T-helper 2 cell (primary cell): ENCODE results near the gene NR1I2.
A peak's percentile ranks its signal among the peaks of the same experiment; 100 is the strongest.

ENCODE experiments used
- DNase-seq, 5 experiments: peaks; one replicate each; pipeline versions ENCODE4 v3.0.0 to v3.0.0-alpha.2; 2012 to 2022

Gene NR1I2

DNA sequence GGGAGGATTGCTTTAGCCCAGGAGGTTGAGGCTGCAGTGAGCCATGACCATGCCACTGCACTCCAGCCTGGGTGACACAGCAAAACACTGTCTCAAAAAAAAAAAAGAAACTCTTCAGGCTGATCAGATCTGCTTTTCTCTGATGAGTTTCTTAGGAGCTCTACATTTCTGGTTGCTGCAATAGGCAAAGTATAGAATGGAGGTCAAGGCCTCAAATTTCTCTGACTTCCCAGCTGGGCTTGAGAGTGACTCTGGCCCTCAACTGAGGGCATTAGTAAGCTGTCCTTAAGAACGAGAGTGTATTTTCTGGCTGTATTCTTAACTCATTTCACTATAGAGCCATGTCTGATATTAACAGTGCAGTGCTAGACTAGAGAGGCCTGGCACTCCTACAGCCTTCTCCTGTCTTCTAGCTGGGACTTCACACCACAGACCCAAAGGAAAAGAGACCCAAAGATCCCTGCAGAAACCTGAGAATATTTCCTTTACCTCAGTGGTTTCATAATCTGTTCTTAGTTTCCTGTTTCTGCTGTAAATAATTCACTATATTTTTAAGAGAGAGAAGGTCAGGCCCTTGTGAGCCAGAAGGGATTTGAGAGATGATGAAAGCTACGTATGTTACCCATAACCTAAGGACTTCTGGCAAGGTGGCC lies 2.0 kb upstream of the NR1I2 start:
- DNase-seq: no peak

DNA sequence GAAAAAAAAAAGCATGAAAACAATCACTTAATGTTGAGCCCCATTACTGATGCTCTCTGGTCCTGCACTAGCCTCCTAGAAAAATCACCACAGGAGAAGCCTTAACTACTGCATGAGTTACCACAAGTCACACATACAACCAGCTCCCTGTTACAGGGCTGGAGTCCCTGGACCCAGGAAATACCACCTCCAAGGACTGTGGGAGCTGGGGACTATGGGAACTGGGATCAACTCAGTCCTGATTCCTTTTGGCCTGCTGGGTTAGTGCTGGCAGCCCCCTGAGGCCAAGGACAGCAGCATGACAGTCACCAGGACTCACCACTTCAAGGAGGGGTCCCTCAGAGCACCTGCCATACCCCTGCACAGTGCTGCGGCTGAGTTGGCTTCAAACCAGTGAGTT lies 559 bp downstream of the NR1I2 start:
- DNase-seq: no peak

DNA sequence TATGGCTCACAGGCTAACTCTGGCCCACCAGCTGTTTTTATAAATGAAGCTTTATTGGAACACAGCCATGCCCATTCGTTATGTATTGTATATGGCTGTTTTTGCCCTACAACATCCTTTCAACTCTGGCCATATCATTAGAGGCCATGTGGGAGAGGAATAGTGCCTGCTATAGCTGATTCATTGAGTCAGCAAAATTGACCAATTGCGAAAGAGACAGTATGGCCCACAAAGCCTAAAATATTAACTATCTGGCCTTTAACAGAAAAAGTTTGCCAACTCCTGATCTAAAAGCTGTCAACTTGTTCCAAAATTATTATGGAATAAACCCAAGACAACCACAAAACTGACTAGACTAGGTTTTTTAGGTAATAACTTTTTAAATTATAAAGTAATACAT lies 1.4 kb downstream of the NR1I2 start:
- no peak for DNase-seq

DNA sequence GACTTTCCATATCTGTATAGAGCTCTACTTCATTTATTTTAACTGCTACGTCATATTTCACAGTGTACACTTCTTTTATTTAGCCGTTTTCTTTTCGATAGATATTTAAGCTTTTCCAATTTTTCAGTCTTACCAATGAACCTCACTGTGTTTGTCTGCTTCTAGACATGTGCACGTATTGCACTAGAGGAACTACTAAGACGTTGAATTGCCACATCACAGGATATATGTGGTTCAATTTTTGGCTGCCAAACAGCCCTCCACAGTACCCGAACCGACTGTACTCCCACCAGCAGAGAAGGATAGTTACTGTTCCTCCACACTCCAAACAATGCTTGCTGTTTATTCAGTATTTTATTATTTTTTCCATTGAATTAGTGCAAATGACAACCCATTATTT lies 2.0 kb downstream of the NR1I2 start:
- no peak for DNase-seq

DNA sequence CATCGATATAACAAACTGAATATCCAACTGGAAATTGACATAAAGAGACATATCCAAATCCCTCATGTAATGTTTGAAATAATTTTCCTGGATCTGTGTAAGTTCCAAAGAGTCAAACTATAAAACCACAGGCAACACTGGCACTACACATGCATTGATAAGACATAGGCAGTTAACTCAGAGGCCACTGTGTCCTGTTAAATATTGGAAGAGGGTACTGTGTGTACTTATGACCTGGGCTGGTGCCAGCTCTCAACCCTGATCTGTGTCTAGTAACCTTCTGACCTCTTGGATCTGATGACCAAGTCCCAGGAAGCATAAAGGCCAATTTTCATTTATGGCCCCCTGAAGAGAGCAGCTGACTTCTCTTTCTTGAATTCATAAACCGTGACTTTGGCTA lies 4.5 kb downstream of the NR1I2 start:
- no peak for DNase-seq

DNA sequence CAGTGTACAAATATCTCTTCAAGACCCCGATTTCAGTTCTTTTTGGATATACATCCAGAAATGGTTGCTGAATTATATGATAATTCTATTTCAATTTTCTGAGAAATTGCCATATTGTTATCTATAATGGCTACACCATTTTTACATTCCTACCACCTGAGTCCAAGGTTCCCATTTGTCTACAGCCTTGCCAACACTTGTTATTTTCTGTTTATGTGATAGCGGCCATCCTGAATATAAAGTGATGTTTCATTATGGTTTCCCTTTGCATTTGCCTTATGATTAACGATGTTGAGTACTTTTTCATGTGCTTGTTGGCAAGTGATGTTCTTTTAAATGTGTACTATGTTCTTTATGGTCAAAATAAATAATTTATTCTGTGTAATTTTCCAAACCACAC lies 8.5 kb downstream of the NR1I2 start:
- DNase-seq: no peak

DNA sequence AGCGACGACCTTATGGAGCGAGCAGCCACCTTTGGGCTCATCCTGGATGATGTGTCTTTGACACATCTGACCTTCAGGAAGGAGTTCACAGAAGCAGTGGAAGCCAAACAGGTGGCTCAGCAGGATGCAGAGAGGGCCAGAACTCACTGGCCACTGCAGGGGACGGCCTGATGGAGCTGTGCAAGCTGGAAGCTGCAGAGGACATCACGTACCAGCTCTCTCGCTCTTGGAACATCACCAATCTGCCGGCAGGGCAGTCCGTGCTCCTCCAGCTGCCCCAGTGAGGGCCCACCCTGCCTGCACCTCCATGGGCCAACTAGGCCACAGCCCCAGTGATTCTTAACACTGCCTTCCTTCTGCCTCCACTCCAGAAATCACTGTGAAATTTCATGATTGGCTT lies 10.4 kb downstream of the NR1I2 start:
- DNase-seq: no peak

DNA sequence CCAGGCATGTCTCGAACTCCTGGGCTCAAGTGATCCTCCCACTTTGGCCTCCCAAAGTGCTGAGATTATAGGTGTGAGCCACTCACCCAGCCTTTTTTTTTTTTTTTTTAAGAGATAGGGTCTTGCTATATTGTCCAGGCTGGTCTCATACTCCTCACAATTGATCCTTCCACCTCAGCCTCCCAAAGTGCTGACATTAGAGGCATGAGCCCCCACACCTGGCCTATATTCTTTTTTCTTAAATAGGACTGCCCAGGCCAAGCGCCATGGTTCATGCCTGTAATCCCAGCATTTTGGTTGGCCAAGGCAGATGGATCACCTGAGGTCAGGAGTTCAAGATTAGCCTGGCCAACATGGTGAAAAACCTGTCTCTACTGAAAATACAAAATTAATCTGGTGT lies 12.5 kb downstream of the NR1I2 start:
- DNase-seq: no peak

DNA sequence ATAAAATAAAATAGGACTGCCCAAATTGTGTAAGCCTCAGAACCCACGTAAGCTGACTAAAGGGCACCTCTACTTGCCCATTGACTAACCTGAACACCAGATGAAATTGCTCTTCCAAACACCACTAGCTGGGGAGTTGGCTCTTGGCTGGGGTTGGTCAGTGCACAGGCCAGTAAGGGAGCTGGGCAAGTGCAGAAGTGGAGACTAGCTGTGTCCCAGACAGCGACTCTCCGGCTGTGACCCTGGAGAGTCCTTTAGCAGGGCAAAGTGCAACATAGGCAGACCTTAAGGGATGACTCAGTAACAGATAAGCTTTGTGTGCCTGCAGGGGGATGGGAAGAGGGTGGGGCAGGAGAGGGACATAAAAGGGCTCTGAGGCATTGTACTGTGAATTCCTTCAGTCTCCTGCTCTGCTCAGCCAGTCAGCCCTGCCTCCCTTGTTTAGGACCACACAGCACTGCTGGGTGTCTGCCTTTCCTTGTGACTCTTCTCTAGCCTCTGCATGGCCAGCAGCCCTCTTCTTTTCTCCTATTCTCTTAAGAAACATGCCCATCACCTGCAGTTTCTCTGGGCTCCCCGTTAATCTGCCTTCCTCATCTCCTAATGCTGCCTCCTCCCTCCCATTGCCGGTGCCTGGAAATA lies 13.2 kb downstream of the NR1I2 start:
- DNase-seq: no peak

DNA sequence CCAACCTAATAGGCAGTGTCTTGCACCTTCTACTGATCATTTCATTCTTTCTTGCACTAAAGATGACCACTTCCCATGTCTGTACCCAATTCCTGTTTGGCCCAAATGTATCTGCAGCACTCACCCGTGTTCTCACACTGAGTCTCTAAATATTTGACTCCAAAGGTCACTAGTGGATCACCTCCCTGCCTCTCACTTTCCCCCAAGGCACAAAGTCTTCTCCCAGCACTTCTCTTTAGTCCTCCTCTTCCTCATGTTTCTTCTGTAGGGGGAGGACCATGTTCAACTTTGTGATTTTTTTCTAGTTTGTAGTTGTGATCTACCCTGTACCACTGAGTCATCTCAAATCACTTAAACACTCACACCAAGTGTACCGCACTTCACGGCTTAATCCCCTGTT lies 13.9 kb downstream of the NR1I2 start:
- no peak for DNase-seq

DNA sequence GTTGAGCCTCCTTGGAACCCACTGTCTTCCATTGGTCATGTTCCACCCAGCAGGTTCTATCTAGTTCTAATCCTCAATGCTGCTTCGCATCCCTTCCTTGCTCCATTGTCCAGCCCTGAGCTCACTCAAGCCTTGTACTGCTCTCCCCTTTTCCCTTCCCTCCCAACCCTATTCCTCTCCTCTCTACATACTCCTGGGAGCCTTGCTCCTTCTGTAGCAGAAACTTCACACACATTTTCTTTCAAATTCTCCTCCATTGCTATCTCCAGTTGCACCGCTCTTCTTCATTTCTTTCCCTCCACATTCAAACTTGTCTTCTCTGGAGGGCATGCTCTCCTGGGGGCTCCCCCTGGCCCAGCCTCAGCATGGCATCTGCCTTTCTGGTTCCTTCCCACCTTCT lies 14.5 kb downstream of the NR1I2 start:
- no peak for DNase-seq

DNA sequence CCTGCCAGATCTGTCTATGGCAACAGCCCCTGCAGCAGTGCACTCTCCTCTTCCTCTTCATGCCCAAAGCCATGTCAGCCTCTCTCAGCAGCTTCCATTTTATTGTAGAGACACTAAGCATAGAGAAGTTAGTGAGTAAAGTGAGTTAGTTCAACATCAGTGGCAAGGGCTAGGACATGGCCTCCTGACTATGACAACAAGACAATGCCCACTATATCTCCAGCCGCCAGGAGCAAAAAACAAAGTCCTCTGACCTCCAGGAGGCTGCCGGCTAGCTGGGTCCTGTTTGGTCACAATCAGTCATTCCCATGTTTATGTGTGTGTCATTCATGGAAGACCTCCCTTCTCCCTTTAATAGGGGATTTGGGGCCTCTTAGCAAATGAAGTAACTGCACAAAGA lies 14.9 kb downstream of the NR1I2 start:
- DNase-seq: no peak

DNA sequence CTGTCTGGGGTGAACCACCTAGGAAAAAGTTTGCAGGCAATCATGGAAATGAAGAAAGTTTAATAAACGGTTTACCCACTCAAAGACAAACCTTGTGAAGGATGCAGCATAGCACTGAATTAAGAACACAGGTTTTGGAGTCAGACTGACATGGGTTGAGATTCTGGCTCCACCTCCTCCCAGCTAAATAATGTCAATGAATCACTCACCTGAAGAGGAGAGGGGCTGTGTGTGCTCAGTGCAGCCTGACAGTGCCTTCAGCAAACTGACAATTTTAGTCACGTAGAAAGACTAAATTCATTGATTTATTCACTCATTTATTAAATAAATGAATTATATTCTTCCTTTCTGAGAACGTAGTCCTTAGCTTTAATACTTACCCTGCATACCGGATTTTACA lies 18.9 kb downstream of the NR1I2 start:
- no peak for DNase-seq

DNA sequence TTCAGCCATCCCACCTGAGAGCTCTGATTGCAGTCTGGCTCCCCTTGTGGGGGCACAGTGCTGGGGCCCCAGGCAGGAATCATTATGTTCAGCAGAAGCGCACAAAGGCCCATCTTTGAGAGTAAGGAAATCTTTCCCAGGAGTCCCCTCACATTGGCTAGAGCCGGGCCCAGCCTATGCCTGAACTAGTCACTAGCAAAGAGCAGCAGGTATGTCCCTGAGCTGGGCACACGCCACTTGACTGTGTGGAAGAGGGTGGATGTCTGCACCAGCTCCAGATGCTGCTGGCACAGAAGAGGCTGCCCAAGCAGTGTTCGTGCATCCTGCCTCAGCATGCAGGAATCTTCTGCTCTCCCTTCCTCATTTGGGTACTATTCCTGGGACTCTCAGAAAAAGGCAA lies 26.3 kb downstream of the NR1I2 start:
- no peak for DNase-seq

DNA sequence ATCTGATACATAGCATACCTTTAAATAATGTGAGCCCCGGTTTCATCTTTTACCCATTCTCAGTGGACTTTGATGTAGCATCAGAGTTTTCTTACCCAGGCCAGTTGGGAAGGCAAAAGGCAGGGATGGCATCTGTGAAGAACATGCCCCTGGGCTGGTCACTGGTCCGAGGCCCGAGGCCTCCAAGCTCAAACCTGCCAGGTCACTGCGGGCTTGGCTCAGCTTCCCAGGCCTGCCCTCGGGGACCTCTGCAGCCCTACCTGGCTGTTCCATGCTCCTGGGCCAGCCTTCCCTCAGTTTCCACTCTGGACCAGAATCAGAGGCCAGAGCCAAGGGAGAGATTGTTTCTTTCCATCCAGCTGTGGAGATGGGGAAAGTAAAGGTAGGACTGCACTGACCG lies 26.9 kb downstream of the NR1I2 start:
- DNase-seq: no peak

DNA sequence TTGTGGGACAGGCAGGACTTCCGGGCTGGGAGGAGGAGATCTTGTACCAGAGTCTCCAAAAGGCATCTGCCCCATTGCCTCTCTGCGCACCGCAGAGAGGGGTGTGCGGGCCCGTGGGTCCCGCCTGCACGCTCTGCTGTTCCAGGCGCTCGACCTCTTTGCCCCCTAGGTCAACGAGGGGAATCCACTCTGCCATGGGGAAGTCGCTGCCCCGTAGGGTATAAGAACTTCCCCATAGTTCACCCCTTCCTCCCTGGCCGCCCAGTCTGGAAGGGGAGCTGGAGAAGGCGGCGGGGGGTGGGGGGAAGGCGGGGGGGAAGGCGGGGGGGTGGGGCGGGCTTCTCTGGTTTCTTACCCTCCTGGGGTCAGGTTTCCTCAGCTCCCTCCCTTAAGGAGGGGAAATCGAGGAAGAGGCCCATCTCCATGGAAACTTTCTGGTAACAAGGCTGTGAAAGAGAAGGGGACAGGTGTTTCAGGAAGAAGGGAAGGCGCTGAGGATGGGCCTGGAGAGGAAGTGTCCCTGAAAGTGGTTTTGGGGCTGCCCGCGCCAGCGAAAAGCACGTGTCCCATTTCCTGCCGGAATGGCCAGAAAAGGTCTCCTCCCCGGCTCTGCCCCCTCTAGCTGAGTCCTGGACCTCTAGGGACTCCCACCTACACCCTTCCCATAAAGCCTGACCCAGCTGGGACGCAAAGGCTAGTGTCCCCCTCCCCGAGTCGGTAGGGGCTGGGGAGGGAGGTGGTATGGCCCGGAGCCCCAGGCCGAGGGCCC lies 27.5 kb downstream of the NR1I2 start:
- DNase-seq: no peak

DNA sequence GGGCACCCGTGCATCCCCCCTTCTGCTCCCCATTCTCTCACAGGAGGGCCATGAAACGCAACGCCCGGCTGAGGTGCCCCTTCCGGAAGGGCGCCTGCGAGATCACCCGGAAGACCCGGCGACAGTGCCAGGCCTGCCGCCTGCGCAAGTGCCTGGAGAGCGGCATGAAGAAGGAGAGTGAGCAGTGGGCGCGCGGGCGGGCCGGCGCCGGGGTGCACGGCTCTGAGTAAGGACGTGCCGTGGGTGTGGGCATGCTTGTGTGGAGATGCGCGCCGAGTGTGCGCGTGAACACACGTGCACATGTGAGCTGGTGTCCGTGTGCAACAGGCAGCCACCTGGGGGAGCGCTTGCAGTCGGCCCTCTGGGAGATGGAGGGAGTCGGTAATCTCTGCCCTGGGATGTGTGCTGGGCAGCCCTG lies 28.1 kb downstream of the NR1I2 start:
- DNase-seq: peak in 4 of 5 experiments; percentile 13 to 80 (median 31)

DNA sequence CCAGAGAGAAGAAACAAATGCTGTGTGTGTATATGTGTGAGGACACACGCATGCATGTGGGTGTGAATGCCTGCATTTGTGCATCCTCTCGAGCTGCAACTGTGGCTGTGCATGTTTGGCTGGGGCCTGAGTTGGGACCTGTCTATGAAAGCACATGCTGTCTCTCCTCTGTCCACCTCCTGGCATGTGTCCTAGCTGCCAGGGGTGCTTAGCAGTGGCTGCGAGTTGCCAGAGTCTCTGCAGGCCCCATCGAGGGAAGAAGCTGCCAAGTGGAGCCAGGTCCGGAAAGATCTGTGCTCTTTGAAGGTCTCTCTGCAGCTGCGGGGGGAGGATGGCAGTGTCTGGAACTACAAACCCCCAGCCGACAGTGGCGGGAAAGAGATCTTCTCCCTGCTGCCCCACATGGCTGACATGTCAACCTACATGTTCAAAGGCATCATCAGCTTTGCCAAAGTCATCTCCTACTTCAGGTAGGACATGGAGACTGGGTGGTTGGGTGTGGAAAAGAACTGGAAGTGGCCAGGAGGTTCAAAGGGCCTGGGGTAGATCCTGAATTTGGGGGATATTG lies 30.7 kb downstream of the NR1I2 start:
- no peak for DNase-seq

DNA sequence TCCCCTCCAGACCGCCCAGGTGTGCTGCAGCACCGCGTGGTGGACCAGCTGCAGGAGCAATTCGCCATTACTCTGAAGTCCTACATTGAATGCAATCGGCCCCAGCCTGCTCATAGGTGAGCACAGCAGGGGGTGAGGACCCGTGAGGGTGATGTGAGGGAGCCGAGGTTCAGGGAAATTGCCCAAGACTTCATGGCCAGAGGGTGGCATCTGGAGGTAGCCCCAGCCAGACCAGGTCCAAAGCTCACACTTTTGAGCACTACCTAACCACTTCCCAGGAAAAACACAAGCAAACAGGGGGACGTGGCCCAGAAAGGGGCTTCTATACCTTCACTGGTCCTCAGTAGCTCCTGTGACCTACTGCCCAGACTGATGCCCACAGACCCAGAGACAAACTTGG lies 33.8 kb downstream of the NR1I2 start:
- DNase-seq: no peak

DNA sequence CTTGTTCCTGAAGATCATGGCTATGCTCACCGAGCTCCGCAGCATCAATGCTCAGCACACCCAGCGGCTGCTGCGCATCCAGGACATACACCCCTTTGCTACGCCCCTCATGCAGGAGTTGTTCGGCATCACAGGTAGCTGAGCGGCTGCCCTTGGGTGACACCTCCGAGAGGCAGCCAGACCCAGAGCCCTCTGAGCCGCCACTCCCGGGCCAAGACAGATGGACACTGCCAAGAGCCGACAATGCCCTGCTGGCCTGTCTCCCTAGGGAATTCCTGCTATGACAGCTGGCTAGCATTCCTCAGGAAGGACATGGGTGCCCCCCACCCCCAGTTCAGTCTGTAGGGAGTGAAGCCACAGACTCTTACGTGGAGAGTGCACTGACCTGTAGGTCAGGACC lies 35.2 kb downstream of the NR1I2 start:
- no peak for DNase-seq

DNA sequence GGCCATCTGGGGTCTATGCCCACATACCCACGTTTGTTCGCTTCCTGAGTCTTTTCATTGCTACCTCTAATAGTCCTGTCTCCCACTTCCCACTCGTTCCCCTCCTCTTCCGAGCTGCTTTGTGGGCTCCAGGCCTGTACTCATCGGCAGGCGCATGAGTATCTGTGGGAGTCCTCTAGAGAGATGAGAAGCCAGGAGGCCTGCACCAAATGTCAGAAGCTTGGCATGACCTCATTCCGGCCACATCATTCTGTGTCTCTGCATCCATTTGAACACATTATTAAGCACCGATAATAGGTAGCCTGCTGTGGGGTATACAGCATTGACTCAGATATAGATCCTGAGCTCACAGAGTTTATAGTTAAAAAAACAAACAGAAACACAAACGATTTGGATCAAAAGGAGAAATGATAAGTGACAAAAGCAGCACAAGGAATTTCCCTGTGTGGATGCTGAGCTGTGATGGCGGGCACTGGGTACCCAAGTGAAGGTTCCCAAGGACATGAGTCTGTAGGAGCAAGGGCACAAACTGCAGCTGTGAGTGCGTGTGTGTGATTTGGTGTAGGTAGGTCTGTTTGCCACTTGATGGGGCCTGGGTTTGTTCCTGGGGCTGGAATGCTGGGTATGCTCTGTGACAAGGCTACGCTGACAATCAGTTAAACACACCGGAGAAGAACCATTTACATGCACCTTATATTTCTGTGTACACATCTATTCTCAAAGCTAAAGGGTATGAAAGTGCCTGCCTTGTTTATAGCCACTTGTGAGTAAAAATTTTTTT lies 35.9 kb downstream of the NR1I2 start:
- DNase-seq: no peak

DNA sequence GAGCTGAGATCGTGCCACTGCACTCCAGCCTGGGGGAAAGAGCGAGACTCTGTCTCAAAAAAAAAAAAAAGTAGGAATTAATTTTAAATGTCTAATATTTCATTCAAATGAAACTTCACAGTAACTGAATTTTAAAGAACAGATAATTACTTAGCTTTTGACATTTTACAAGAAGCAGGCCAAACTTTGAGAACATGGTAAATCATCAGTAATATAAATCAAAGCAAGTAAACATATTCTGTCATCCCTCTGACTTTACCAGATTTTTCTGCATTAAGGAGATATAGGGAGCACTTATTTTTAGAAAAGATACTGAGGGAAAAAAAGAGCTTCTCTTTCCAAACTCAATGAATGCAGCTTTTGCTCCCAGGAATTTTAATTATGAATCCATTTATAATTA lies 37.0 kb downstream of the NR1I2 start:
- DNase-seq: no peak

DNA sequence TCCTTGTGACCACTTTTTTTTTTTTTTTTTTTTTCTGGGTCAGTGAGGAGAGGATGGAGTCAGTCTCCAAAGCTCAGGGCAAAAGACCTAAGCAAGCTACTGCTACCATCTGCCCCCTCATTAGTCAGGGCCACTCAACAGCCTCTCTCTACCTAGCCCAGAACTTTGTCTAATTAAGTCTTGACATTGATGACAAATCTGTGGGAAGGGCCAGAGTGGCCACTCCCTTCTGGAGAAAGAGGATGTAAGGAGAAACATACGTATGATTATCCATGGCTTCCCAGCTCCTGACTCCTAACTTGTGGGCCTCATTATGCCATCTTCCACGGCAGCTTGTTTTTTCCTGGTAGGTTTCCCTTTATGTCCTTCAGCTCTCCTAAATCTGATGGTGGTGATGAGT lies 37.9 kb downstream of the NR1I2 start:
- no peak for DNase-seq
